GM18907 (cell line): Measurements from ENCODE around the gene ANKDD1A.

Experiments
- ATAC-seq: cut with Tn5 transposase; IDR thresholded peaks from one replicate; pipeline ENCODE4 v1.9.1; 2021; ENCODE audit warnings: mild to moderate bottlenecking, moderate library complexity; ENCODE audit not compliant: unreplicated experiment

Gene ANKDD1A

DNA sequence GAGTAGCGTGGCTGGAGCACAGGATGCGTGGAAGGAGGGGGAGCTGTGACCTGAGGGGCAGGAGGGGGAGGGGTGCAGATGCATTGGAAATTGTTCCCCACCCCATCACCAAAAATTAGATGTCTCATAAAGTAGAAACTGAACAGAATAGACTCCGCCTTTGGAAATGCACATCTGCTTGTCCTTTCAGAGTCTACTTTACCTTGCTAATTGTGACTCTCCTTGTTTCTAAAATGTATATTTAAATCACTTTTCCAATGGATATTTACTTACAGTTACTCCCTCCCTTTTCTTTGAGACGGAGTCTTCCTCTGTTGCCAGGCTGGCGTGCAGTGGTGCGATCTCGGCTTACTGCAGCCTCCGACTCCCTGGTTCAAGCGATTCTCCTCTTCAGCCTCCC lies 47.4 kb downstream of the ANKDD1A start:
- no peak for ATAC-seq

DNA sequence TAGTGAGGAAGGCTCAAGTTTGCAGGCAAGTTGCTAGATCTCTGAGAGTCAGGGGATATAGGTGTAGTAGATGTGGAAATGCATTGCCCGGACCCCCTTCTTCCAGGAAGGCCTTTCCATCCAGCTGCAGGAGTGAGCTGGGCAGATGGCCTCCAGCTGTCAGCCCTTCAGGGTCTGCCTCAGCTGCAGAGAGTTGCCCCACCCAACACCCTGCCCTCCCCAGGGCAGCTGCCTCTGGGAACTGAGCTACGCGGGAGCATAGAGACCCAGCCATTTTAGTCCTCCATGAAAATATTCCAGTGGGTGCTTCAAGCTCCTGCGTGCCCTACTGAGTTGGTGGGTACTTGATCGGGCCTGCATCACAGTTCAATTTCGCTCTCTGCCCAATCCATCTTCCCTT lies 48.5 kb downstream of the ANKDD1A start:
- no peak for ATAC-seq

DNA sequence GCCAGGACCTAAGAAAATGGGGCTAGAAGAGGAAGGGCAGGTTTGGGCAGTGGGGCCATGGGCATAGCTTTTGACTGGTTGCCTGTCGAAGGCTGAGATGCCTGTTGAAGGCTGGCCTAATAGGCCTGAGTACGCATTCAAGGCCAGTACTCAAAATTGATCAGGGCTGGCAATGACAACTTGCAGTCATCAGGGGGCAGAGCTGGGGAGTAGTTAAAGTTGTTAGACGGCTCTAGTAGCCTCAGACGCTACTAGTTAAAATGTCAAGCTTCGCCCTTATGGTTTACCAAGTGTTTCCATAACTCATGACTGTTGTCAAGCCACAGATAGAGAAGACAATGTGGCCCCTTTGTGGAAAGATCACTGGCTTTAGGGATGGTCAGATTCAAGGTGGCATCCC lies 49.3 kb downstream of the ANKDD1A start:
- no peak for ATAC-seq

DNA sequence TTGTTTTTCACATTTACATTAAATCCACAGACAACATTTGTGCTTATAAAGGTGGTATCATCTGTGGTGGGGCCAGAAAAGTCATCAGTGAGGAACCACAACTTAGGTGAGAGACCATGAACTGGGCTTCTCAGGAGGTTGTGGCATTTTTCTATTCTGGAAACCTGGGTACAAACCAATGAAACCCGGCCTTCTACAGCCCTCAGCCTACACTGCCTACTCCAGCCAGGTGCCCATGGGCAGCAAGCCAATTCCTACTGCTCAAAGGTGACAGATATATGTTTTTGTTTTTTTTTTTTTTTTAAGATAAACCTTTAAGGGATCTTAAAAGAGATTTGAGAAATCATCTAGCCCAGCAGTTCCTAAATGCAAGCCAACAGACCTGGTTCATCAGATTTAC lies 57.7 kb downstream of the ANKDD1A start:
- no peak for ATAC-seq

DNA sequence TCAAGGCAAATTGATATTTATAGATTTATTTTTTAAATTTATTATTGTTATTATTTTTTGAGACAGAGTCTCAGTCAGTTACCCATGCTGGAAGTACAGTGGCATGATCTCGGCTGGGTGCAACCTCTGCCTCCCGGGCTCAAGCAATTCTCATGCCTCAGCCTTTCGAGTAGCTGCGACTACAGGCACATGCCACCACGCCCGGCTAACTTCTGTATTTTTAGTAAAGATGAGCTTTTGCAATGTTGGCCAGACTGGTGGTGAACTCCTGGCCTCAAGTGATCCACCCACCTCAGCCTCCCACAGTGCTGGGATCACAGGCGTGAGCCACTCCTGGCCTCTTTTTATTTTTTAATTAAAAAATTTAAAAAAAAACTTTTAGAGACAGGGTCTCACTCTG lies 59.0 kb downstream of the ANKDD1A start:
- no peak for ATAC-seq

DNA sequence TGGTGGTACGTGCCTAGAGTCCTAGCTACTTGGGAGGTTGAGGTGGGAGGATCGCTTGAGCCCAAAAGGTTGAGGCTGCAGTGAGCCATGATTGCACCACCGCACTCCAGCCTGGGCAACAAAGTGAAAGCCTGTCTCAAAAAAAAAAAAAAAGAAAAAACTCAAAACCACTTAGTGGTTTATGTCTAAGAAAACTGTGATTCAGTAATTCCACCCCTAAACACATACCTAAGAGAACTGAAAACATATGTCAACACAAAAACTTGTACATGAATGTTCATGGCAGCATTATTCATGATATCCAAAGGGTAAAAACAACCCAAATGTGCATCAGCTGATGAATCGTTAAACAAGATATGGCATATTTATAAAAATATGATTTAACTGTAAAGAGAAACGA lies 63.7 kb downstream of the ANKDD1A start:
- no peak for ATAC-seq

DNA sequence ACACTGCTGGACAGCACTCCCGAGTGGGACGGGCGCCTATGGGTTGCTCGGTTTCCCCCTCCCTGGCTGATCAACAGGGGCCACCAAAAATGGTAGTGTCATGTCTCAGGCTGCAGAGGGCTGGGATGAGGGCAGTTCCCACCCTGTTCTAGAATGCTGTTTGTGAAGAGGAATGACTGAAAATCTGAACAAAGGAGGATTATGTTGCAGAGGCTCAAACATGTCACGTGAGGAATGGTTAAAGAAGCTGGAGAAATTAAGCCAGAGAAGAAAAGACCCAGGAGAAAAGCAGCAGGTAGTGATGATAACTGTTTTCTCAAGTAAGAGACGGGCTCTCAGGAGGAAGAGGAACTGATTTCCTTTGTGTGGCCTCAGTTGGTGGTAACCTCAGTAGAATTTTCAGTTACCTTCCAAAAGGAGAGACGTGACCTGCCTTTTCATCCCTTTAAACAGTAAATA lies 67.6 kb downstream of the ANKDD1A start:
- no peak for ATAC-seq

DNA sequence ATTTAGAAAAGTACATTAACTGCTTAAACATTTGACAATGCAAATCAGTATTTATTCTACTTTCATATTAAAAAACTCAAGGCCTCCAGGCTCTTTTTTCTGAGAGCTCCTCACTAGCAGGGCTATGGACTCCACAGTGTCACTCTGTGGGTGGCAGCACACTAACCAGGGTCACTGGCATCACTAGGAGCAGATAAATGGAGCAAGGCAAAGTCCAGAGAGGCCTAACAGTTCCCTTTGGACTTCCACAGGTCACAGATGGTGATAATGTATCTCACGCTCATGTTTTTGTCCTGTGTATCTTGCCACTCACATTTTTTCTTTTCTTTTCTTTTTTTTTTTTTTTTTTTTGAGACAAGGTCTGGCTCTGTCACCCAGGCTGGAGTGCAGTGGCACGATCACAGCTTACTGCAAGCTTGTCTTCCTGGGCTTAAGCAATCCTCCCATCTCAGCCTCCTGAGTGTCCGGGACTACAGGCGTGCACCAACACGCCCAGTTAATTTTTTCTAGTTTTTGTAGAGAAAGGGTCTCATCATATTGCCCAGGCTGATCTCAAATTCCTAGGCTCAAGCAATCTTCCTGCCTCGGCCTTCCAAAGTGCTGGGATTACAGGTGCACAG lies 70.2 kb downstream of the ANKDD1A start:
- ATAC-seq = no peak

DNA sequence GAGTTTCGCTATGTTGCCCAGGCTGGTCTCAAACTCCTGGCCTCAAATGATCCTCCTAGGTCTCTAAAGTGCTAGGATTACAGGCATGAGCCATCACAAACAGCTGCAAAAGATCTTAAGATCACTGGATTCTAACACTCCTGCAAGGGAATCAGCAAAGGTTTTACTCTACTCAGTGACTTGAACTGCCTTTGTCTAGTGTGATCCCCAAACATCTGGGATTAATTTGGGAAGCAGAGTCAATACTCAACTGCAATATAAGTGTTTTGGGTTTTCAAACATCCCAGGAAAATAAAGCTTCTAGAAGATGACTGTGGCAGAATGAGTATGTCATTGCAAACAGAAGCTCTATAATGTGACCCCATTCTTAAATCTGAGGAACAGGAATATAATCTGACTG lies 70.8 kb downstream of the ANKDD1A start:
- ATAC-seq = no peak

DNA sequence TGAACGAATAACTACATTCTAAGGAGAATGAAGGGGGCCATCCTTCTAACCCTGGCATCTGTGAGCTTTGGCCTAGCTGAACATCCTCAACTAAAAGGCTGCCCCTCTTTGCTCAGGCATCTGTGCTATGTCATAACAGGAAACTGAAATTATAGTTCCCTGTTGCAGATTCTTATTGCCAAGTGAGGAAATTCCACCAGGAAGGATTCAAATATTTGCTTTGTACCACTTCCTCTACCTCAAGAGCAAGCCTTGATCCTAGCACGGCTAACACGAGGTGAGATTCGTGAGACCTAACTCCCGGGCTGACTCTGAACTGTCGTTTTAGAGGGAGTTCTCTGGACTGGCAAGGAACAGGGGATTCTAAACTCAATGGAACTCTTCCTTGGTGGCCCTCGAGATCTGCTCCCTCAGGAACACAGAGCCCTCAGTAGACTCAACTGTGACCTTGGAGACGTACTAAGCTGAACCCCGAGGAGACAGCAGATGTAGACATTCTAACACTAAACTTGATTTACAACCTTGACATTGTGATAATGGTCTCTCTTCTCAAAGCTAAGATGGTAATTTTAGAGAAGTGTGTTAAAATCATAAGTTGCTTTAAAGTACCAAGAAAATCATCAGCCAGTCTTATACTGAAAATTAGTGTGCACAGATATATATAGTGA lies 73.8 kb downstream of the ANKDD1A start:
- ATAC-seq = no peak

DNA sequence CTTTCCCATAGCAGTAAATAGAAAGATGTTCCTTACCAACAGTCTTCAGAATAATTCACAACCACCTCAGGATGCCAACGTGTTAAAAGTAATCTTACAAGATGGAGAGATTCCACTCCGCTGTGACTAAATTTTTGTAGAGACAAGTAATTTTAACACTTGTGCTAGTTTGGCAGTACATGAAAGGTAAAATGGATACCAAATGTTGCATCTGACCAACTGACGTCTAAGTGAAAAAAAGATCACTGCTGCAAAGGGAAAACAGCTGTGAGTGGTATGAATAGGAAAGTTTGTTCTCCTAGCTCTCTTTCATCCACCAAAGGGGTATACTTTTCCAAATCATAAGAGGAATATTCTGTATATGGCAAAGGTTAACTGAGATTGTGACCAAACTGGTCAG lies 75.4 kb downstream of the ANKDD1A start:
- ATAC-seq = no peak

DNA sequence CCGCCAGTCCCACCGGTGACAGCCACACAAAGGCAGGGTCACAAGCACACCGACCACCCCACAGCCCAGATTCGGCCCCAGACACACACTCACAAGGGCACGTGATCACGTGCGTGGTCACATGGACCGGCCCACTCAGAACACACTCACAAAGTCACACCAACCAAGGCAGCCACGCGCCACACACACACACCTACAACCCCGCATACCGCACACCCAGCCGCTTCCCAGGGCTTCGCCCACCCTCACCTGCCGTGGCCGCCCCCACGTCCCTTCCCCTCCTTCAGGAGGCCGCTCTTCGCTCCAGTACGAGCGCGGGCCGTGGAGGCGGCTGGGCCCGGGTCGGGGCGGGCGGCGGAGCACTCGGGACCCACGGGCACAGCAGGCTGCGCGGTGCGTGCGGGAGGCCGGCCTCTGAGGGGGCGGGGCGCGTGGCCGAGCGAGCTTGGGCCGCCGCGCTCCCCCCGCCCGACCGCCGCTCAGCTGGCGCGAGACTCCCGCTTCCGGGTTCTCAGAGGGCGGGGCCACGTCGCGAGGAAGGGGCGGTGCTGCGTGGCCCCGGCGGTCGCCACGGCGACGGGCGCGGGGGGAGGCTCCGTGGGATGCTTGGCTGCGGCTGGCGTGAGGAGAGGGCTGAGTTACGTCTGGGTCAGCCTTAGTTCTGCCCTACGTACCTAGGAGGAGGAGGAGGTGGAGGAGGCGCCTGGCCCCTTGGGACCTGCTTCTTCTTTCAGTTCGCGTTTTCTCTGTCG lies 77.9 kb downstream of the ANKDD1A start, which contains the start of gene SPG21:
Gene SPG21, minus strand, starts transcription at position 499 of the 752 bp plus-strand sequence. CDS start 6,345 bp downstream, outside the sequence.
- ATAC-seq = peak; percentile 94

DNA sequence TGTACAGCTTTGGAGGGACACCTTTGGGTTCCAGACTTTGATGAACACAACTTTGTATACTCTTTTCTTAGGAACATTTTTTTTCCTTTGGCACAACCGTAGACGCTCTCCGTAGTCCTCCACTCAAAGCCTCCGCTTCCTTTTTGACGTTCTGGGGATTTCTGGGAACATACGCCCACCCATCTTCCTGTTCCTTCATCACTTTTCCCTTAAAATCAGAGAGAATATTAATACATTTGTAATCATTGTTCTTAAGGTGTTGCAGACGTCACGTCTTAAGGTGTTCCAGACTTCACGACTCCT lies 78.4 kb downstream of the ANKDD1A start:
- no peak for ATAC-seq

DNA sequence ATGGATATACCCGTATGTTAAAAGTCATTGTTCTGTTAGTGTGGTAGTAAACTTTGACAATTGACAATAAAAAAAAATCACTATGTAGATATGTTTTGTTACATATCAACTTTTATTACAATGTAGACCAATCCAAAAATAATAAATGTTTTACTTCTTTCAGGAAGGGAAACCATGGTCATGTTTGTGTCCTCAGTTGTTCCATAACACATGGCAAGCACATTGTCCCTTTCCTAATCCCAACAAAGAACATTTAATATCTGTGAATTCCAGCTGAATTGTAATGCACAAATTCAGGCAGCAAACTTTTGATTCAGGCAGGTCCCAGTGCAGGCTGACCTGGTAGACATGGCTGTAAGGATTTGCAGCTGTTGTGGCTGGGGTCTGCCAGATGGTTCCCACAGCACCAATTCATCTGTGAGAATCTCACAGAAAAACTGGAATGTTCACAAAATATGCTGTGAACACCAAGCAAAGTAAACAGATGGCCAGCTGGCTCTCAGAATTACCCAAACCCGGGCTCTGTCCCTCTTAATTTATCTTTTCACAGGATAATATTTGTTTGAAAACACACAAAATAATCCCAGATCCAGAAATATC lies 79.9 kb downstream of the ANKDD1A start:
- ATAC-seq = no peak

DNA sequence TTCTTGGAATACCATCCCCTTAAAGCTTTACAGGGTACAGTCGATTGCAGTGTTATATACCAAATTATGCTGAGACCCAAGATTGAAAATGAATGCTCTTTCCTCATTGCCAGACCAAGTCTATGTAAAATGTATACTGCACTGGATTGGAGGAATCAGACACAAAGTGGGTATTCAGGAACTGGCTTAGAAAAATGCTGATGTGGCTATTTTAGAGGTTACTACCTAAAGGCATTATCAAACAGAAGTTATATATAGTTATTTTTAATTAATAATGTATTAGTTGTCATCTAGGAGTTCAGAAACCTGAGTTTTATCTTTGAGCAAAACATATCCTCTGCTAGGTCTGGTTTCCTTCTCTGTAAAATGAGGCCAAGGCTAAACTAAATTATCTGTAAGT lies 81.6 kb downstream of the ANKDD1A start:
- no peak for ATAC-seq

DNA sequence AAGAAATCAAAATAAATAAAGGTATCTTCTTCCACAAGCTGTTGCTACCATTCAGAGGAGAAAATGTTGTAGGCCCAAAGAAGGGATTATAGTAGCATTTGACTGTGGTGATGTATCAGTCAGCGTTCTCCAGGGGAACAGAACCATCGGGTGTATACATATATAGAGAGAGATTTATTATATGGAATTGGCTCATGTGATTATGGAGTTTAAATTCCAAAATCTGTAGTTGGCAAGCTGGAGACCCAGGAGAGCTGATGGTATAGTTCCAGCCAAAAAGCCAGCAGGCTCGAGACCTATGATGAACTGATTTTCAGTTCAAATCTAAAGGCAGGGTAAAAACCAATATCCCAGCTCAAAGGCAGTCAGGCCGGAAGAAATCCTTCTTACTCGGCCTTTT lies 85.4 kb downstream of the ANKDD1A start:
- no peak for ATAC-seq

DNA sequence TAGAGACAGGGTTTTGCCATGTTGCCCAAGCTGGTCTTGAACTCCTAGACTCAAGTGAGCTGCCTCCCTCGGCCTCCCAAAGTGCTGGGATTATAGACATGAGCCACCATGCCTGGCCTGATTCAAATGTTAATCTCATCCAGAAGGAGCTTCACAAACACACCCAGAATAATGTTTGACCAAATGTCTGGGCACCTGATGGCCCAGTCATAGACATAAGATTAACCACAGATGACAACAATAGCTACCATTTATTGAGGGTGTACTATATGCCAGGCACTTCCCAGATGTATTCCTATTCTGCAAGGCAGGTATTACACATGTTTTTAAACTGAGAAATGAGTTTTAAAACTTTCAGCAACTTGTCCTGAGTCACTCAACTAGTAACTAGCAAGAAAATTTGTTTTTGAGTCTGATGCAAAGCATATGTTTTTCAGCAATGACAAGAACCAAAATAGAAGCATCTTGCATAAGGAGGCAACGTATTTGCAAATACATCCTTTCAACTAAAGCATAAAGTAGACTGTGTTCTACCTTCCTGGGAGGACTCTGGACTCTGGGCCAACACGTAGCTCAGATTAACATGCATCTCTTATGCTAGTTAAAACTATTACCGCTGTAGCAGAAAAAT lies 86.2 kb downstream of the ANKDD1A start:
- no peak for ATAC-seq

DNA sequence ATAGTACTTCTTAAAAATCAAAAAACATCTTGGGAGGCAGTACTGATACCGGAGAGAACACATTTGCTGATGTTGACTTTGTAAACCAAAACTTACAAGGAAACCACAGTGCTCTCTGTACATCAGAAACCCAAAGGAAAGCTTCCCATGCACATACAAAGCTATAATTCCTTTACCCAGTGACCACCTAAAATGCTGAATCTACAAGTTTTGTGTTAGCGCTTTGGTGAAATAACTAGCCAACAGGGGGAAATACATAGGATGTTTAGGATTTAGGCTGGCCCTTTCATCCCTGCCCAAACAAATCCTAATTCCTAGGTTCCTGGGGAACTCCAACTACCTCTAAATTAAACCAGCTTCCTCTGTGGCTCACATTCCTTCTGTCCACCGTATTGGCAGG lies 93.3 kb downstream of the ANKDD1A start:
- ATAC-seq = no peak

DNA sequence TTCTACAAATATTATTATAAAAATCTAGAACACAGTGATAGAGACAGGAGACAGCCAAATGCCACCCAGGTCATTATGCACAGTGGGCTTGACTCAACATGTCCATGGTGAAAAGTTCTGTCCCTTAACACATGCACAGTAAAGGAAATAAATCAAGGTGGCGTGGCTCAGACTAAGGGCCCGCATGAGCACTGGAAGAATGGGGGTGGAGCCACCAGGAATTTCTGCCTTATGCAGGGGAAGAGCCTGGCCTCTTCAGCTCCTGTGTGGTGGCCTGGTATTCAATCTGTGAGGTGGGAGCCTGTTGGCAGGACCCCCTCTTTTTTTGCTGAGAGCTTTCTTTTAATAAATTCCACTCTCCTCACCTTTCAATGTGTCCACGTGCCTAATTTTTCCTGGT lies 95.2 kb downstream of the ANKDD1A start:
- ATAC-seq = no peak
